ENCODE results near the gene LTBP2. TPM values are rescaled to one million over a fixed set of nuclear protein-coding genes. Genes with fewer than 3 reads are reported as not detected.

Gene LTBP2
- total RNA-seq, 4 donors from 2014 or later, result 19.8 to 51.9 (median 28.8) TPM

GRCh38 chr14:74656964-74657363 is 44.9 kb upstream of the LTBP2 start:
- no peak overlapping the region for H3K27ac ChIP-seq
- no peaks in the 10 kb centered on the region for H3K9me3 ChIP-seq
- no peak for TF ChIP-seq POLR2A (IDR thresholded peaks at IDR 0.05)
- no peak for TF ChIP-seq CTCF (IDR thresholded peaks at IDR 0.05 in 4 of 5, conservative IDR thresholded peaks at IDR 0.05 in 1 of 5)
- in situ Hi-C loops (cut with MboI; ENCODE audit: low sequenced_read_pairs in 4 of 4) (no loop called here), intact Hi-C loops (cut with DNase I; ENCODE audit: low total_unique reads) (no loop called here)
- H3K27me3 ChIP-seq, result no peaks in the 10 kb centered on the region
- H3K36me3 ChIP-seq, result no peaks in the 10 kb centered on the region
- no peak for DNase-seq
- no peak overlapping the region for H3K4me3 ChIP-seq
- ATAC-seq, result no peak
- peaks cover 8 to 33% of the 10 kb centered on the region in 2 donors for H3K4me1 ChIP-seq

GRCh38 chr14:74655599-74656395 is 43.8 kb upstream of the LTBP2 start:
- in situ Hi-C loops (cut with MboI; ENCODE audit: low sequenced_read_pairs in 4 of 4), result no loop called here
- intact Hi-C loops (cut with DNase I; ENCODE audit: low total_unique reads), result no loop called here
- ATAC-seq (peak; percentile 18 to 27), DNase-seq (no peak)
- Histone ChIP-seq H3K4me1 (peaks cover 0 to 21% of the 10 kb centered on the region in 2 donors), H3K36me3 (no peaks in the 10 kb centered on the region), H3K27ac (peak overlapping the region in 1 of 4 donors; percentile 12), H3K9me3 (no peaks in the 10 kb centered on the region), H3K27me3 (no peaks in the 10 kb centered on the region), H3K4me3 (no peak overlapping the region)
- TF ChIP-seq POLR2A (IDR thresholded peaks at IDR 0.05), result no peak
- no peak for TF ChIP-seq CTCF (IDR thresholded peaks at IDR 0.05 in 4 of 5, conservative IDR thresholded peaks at IDR 0.05 in 1 of 5)

- H3K4me3 ChIP-seq, result no peak overlapping the region
- DNase-seq (no peak), ATAC-seq (no peak)
- H3K4me1 ChIP-seq, result peaks cover 0 to 12% of the 10 kb centered on the region in 2 donors
- no peaks in the 10 kb centered on the region for H3K9me3 ChIP-seq
- TF ChIP-seq CTCF (IDR thresholded peaks at IDR 0.05 in 4 of 5, conservative IDR thresholded peaks at IDR 0.05 in 1 of 5) (no peak), POLR2A (IDR thresholded peaks at IDR 0.05) (no peak)
- no peaks in the 10 kb centered on the region for H3K36me3 ChIP-seq
- intact Hi-C loops (cut with DNase I; ENCODE audit: low total_unique reads) (no loop called here), in situ Hi-C loops (cut with MboI; ENCODE audit: low sequenced_read_pairs in 4 of 4) (no loop called here)
- H3K27ac ChIP-seq, result peak overlapping the region in 2 of 4 donors; percentile 12 to 25
- no peaks in the 10 kb centered on the region for H3K27me3 ChIP-seq
Measured at GRCh38 chr14:74654931-74655330, 42.9 kb upstream of the LTBP2 start.

GRCh38 chr14:74653386-74654138 is 41.5 kb upstream of the LTBP2 start:
- Histone ChIP-seq H3K4me3 (no peak overlapping the region), H3K4me1 (peaks cover 0 to 6% of the 10 kb centered on the region in 2 donors), H3K36me3 (no peaks in the 10 kb centered on the region), H3K27ac (no peak overlapping the region), H3K9me3 (no peaks in the 10 kb centered on the region), H3K27me3 (no peaks in the 10 kb centered on the region)
- TF ChIP-seq POLR2A (IDR thresholded peaks at IDR 0.05) (no peak), CTCF (IDR thresholded peaks at IDR 0.05 in 4 of 5, conservative IDR thresholded peaks at IDR 0.05 in 1 of 5) (no peak)
- DNase-seq, result no peak
- in situ Hi-C loops (cut with MboI; ENCODE audit: low sequenced_read_pairs in 4 of 4), result no loop called here
- intact Hi-C loops (cut with DNase I; ENCODE audit: low total_unique reads), result no loop called here
- no peak for ATAC-seq
